Measurements from ENCODE around the gene EN1. TPM values are rescaled to one million over a fixed set of nuclear protein-coding genes. Genes with fewer than 3 reads are reported as not detected.

The EN1 gene
- total RNA-seq, 1 experiment from 2014 or later: 0.10 TPM

DNA sequence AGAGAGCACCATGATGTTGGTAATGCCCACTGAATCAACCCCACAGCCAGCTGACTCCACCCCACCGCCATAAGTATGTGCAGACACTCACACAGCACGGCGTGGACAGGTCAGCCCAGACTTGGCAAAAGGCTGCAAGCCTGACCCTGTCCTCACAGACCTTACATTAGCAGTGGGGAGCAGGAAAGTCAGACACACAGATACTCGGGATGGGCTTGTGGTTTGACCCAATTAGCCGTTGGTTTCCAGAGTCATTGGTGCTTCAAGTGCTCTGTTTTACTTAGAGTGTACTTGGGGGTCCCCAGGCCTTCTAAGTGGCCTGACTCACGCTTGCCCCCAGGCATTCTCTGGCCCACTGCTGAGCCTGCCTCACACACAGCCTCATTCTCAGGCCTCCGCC lies 36.7 kb downstream of the EN1 start:
- no peak for DNase-seq (ENCODE audit: low read depth)
- in situ Hi-C loops (cut with HindIII; ENCODE audit: low pct_unique_long_range_greater_than_20kb, low sequenced_read_pairs): no loop called here

DNA sequence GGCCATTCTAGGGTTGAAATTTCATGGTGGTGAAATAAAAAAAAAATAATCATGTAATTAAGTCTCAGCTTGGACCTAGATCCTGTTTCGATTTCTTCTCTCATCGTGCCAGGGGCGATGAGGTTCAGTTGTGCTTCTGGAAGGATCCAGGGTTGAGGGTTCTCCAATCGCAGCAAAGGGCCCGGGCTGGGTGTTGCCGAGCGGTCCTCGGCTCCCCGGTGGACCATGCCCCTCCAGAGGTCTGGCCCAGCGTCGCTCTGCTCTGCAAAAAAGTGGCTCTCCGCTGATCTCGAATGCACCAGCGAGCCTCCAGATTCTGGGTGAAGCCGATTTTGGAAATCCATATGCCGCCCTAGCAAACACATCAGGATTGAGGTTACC lies 39.0 kb downstream of the EN1 start:
- no peak for DNase-seq (ENCODE audit: low read depth)
- in situ Hi-C loops (cut with HindIII; ENCODE audit: low pct_unique_long_range_greater_than_20kb, low sequenced_read_pairs): no loop called here

DNA sequence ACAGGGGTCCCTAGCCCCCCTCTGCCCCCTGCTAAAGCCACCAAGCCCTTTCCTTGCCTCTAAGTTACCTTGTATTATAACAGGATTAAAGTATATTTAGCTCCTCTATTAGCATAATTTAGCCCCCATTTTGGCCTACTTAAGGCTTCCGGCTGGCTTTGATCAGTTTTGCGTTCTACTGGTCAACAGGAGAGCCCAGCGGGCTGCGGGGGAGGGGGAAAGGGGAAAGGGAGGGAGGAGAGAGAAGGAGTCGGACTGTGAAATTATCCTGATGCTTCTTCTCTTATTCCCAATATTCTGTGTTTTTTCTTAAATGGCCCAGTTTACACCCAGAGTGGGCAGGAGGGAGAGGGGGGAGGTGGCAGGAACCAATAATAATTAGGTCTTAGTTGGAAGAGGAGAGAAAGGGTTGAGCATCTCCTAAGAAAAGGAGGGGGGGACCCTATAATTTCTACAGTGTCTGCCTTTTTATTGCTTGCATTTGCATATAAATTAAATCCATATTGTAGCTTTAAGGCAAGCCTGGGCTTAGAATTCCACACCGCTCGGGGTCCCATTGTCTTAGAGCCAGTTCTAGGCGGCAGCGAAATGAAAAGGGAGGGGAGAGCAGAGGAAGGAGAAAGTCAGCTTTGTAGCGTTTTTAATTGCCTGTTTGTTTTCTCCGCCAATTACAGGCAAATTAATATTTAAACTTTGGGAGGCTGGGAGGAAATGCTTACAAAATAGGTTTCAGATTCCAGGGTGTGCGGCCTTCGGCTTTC lies 39.6 kb downstream of the EN1 start:
- no peak for DNase-seq (ENCODE audit: low read depth)
- in situ Hi-C loops (cut with HindIII; ENCODE audit: low pct_unique_long_range_greater_than_20kb, low sequenced_read_pairs): no loop called here

DNA sequence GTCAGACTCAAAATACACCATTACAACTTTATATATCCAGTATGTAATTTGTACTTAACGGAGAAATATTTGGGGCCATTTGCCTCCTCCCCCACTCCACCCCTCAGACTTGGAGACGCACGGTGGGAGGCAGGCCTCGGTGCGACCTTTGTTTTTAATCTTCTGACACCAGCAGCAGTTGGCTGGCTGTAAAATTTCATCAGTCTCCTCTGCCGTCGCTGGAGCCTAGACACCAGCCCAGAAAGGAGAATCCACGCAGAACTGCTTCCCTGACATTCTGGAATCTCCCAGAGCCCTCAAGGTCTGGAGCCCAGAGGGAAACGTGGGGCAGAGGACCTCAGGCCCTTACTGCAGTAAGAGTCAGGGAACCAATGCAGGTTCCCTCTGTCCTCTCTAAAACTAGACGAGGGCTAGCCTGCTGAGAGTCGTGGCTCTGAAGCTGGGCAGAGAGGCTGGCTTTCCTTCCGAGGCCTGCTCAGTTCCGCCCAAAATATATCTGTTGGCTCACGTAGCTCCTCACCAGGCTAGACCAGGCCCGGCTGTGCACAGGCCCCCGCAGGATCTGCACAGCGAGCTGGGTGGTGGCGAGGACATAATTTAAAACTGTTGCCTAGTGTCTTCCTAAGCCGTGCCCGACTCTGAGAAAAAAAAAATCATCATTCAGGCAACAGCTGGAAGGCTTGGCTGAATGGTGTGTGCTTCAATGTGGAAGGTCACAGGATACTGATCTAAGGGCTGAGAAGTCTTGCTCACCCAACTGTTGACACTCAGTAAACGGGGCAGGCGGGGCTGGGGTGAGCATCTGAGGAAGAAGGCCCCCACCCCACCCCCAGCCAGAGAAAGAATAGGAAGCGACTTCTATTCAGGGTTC lies 40.4 kb downstream of the EN1 start:
- in situ Hi-C loops (cut with HindIII; ENCODE audit: low pct_unique_long_range_greater_than_20kb, low sequenced_read_pairs): no loop called here
- DNase-seq (ENCODE audit: low read depth): no peak

DNA sequence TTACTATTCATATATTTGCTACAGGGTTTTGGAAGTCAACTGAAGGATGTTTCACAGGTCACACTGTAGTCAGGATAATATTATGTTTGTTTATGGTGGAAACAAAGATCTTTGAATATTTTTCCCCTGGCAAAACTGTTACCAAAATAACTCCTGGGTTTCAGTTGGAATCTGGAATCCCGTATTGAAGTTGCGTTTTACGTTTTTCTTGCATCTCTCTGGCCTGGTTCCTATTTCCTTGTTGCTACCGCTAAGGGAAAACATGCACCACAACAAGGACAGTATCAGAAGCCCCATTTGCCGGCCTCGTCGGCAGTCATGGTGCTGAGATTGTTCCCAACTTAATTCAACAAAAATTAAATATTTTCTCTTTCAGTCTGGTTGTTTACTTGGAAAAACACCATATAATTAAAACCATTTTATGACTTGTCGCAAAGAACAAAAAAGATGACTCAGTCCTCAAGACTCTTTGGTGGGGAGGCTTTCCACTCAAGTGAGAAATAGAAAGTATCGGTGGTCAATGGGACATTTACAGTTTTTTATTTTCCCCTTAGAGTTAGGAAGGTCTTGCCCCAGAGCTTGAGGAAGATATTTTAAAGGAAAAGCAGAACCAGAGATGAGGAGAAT lies 42.3 kb downstream of the EN1 start:
- DNase-seq (ENCODE audit: low read depth): no peak
- in situ Hi-C loops (cut with HindIII; ENCODE audit: low pct_unique_long_range_greater_than_20kb, low sequenced_read_pairs): no loop called here

DNA sequence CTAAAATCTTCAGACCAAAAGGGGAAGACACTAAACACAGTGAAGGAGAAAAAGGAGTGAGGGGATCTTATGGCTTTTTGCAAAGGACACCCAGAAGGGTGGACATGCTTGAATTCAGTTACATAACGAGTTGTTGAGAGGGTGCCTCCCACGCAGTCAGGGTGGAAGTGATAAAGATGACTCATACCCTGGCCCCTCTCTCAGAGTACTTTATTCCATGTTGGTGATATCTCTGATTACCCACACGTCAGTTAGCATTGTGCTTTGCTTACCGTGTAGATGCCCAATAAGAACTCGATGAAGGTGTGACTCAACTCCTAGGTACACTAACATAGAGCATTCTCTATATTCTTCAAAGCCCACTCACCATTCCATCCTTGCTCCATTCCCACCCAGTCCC lies 44.4 kb downstream of the EN1 start:
- in situ Hi-C loops (cut with HindIII; ENCODE audit: low pct_unique_long_range_greater_than_20kb, low sequenced_read_pairs): no loop called here
- DNase-seq (ENCODE audit: low read depth): no peak

DNA sequence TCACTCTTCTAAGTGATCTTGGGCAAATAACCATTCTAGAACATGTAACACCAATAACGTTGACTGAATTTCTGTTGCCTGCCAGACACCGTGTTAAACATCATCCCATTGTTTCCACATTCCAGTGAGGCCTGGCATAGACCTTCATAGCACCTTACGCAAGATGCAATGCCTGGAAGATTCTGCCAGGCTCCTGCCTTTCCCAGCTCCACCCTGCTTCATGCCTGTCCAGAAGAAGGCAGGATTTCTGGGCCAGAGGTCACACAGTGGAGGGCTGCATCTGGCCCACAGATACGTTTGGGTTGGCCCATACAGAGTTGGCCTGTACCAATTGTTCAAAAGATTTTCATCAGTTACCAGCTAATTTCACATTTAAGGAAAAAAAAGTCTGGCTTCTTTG lies 46.3 kb downstream of the EN1 start:
- in situ Hi-C loops (cut with HindIII; ENCODE audit: low pct_unique_long_range_greater_than_20kb, low sequenced_read_pairs): no loop called here
- DNase-seq (ENCODE audit: low read depth): no peak

DNA sequence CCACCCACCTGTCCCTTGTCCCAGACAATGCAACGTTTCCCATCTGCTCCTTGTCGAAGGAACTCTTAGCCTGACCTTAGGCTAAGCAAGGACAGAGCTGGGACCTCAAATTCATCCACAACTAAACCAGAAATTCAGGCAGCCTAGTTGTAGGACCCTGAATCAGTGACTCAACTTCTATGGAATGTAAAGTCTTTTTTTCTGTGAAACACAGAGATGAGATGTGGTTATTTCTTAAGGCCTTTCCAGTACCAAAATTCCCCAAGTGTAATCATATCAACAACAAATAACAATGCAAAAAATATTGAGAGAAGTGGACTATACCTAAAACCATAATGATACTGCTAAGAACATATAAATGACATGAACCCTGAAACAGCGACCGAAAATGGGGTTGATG lies 46.7 kb downstream of the EN1 start:
- in situ Hi-C loops (cut with HindIII; ENCODE audit: low pct_unique_long_range_greater_than_20kb, low sequenced_read_pairs): no loop called here

DNA sequence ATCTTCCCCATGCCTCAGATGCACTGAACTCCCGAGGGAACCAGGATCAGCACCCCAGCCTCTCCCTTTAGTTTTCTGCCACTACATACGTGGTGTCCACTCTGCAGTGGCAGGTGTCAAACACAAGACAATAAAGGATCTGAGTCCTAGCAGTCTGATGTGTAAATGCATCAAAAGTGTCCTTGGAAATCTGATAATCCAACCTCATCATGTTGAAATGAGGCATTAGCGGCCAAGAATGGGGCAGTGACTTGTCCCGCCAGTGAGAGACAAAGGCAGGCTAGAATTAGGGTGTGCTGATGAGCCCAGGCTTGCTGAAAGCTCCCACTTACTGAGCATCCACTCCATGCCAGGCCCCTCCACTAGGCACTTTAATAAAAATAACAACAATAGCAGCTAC lies 52.9 kb downstream of the EN1 start:
- DNase-seq (ENCODE audit: low read depth): no peak
- in situ Hi-C loops (cut with HindIII; ENCODE audit: low pct_unique_long_range_greater_than_20kb, low sequenced_read_pairs): no loop called here

More for the DNA sequence above, 46.7 kb downstream of the EN1 start:
- no peak for DNase-seq (ENCODE audit: low read depth)

Other genes starting within 250 kb of the EN1 start
- gene MARCO, start 94.5 kb upstream of the EN1 start, total RNA-seq (2014; rRNA removed; shearing (Covaris generic); ENCODE audit: low replicate concordance): not detected in 2 replicates